ENCODE results near the gene UBE2I. TPM values are rescaled to one million over a fixed set of nuclear protein-coding genes. Genes with fewer than 3 reads are reported as not detected.

The UBE2I gene
- total and polyA plus RNA-seq, 2 donors (not counting 1 experiment from before 2014, with no cell fraction given) = 152 to 265 TPM

DNA sequence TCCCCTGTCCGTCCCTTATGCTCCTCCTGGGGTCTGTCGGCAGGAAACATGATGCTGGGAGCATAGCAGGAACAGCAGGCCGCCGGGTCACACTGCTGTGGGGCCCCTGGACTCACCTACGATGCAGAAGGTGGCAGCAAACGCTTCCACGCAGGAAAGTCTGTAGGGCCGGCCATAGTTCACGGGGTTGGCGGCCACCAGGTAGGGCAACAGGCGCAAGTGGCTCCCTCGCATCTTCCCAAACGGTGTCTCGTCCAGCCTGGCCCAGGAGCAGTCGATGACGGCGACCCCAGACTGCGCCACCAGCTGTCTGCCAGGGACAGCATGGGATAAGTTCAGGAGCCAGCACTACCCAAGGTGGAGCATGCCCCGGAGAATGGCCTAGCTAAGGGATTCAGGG, 41.3 kb downstream of the UBE2I start:
- H3K4me1 Mint-ChIP-seq = peaks cover 40% of the 10 kb centered on the region
- Histone ChIP-seq H3K4me2 (replicated peaks; ENCODE audit: low read depth, low read length, poor library complexity, severe bottlenecking) (peak overlapping the region; percentile 97), H2AFZ (ENCODE audit: insufficient read depth, low read depth, low read length, poor library complexity, severe bottlenecking) (peak overlapping the region; percentile 81), H3K27ac (ENCODE audit: low read length in 2 of 2) (no peak overlapping the region), H3K36me3 (replicated peaks in 1 of 2; ENCODE audit: control extremely low read depth in 1 of 2, control insufficient read depth in 1 of 2, extremely low read depth in 1 of 2, insufficient read depth in 2 of 2, low read length in 1 of 2) (peaks cover 0 to 27% of the 10 kb centered on the region in 2 experiments), H4K20me1 (ENCODE audit: control insufficient read depth, insufficient read depth, low read length, poor library complexity, severe bottlenecking) (peaks cover 49% of the 10 kb centered on the region), H3K79me2 (ENCODE audit: control insufficient read depth, insufficient read depth, low read length) (peaks cover 52% of the 10 kb centered on the region), H3K4me3 (ENCODE audit: control extremely low read depth in 1 of 5, extremely low read depth in 1 of 5, insufficient read depth in 1 of 5, low read depth in 2 of 5, low read length in 4 of 5) (peak overlapping the region; percentile 48 to 84 (median 76)), H3K4me1 (ENCODE audit: control insufficient read depth in 2 of 2, insufficient read depth in 2 of 2, low read length in 2 of 2) (peaks cover 17 to 21% of the 10 kb centered on the region in 2 donors), H3K9me3 (ENCODE audit: control extremely low read depth in 1 of 3, control insufficient read depth in 2 of 3, insufficient read depth in 1 of 3, low read length in 2 of 3) (no peaks in the 10 kb centered on the region), H3K9ac (ENCODE audit: low read length) (peak overlapping the region; percentile 76), H3K27me3 (replicated peaks in 1 of 4; ENCODE audit: control extremely low read depth in 1 of 4, control insufficient read depth in 3 of 4, insufficient read depth in 4 of 4, low read length in 3 of 4) (no peaks in the 10 kb centered on the region)
- TF ChIP-seq EZH2 (IDR thresholded peaks at IDR 0.05; ENCODE audit: borderline replicate concordance, insufficient read depth, low read depth, low read length, poor library complexity, severe bottlenecking) (no peak), CTCF (IDR thresholded peaks at IDR 0.05) (no peak)
- peak overlapping the region; percentile 86 for H3K4me3 Mint-ChIP-seq
- no peaks in the 10 kb centered on the region for H3K9me3 Mint-ChIP-seq (ENCODE audit: insufficient read depth)
- no peaks in the 10 kb centered on the region for H3K27me3 Mint-ChIP-seq
- DNase-seq (peak; percentile 28), ATAC-seq (ENCODE audit: low read depth) (no peak)
- CTCF ChIA-PET = interaction anchor here (1.0 to 1.3 kb wide), 2 partner anchors 13 to 20 kb away, joined by 3 to 5 read pairs; no protein-coding TSS in a partner anchor
- POLR2A ChIA-PET = interaction anchor here (0.9 kb wide), 1 partner anchor 8 kb away, joined by 3 read pairs; no protein-coding TSS in a partner anchor
- 93% methylated on average over 19 of the region's 19 CpGs for WGBS (ENCODE audit: insufficient coverage)
- intact Hi-C loops (cut with micrococcal nuclease) = loop anchor here (1.0 to 10.0 kb wide), 2 partner anchors 7 to 54 kb away; no protein-coding TSS in a partner anchor
- H3K27ac Mint-ChIP-seq = peak overlapping the region; percentile 88

DNA sequence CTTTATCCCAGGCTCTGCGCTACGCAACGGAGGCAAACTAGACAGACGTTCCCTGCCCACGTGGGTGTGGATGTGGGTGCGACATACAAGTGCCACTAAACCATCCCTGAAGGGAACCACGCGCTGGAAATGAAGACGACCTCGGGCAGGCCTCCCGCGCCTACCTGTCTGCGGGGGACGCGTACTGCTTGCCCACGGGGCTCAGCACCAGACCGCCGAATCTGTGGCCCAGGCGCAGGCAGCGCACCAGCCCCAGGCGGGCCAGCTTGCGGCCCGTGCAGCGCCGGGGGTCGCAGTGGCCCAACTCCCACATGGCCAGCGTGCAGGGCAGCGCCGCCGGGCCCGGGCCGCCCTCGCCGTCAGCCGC, 41.8 kb downstream of the UBE2I start:
- Histone ChIP-seq H3K4me2 (replicated peaks; ENCODE audit: low read depth, low read length, poor library complexity, severe bottlenecking) (peak overlapping the region; percentile 97), H2AFZ (ENCODE audit: insufficient read depth, low read depth, low read length, poor library complexity, severe bottlenecking) (peak overlapping the region; percentile 81), H3K27me3 (replicated peaks in 1 of 4; ENCODE audit: control extremely low read depth in 1 of 4, control insufficient read depth in 3 of 4, insufficient read depth in 4 of 4, low read length in 3 of 4) (no peaks in the 10 kb centered on the region), H3K4me3 (ENCODE audit: control extremely low read depth in 1 of 5, extremely low read depth in 1 of 5, insufficient read depth in 1 of 5, low read depth in 2 of 5, low read length in 4 of 5) (peak overlapping the region; percentile 48 to 84 (median 76)), H3K79me2 (ENCODE audit: control insufficient read depth, insufficient read depth, low read length) (peaks cover 57% of the 10 kb centered on the region), H3K9me3 (ENCODE audit: control extremely low read depth in 1 of 3, control insufficient read depth in 2 of 3, insufficient read depth in 1 of 3, low read length in 2 of 3) (no peaks in the 10 kb centered on the region), H3K9ac (ENCODE audit: low read length) (peak overlapping the region; percentile 76), H4K20me1 (ENCODE audit: control insufficient read depth, insufficient read depth, low read length, poor library complexity, severe bottlenecking) (peaks cover 54% of the 10 kb centered on the region), H3K27ac (ENCODE audit: low read length in 2 of 2) (peak overlapping the region in 1 of 2 donors; percentile 77), H3K36me3 (replicated peaks in 1 of 2; ENCODE audit: control extremely low read depth in 1 of 2, control insufficient read depth in 1 of 2, extremely low read depth in 1 of 2, insufficient read depth in 2 of 2, low read length in 1 of 2) (peaks cover 0 to 27% of the 10 kb centered on the region in 2 experiments), H3K4me1 (ENCODE audit: control insufficient read depth in 2 of 2, insufficient read depth in 2 of 2, low read length in 2 of 2) (peaks cover 17 to 21% of the 10 kb centered on the region in 2 donors)
- no peak for DNase-seq
- TF ChIP-seq CTCF (IDR thresholded peaks at IDR 0.05) (no peak), EZH2 (IDR thresholded peaks at IDR 0.05; ENCODE audit: borderline replicate concordance, insufficient read depth, low read depth, low read length, poor library complexity, severe bottlenecking) (no peak)
- Mint-ChIP-seq H3K4me1 (peaks cover 40% of the 10 kb centered on the region), H3K9me3 (ENCODE audit: insufficient read depth) (no peaks in the 10 kb centered on the region), H3K4me3 (peak overlapping the region; percentile 86), H3K27ac (peak overlapping the region; percentile 88), H3K27me3 (no peaks in the 10 kb centered on the region)
- POLR2A ChIA-PET = interaction anchor here (0.9 kb wide), 1 partner anchor 9 kb away, joined by 3 read pairs; no protein-coding TSS in a partner anchor
- ATAC-seq (ENCODE audit: low read depth) = peak; percentile 5
- 1% methylated on average over 31 of the region's 35 CpGs for WGBS (ENCODE audit: insufficient coverage)
- intact Hi-C loops (cut with micrococcal nuclease) = loop anchor here (1.0 to 10.0 kb wide), 2 partner anchors 8 to 54 kb away; no protein-coding TSS in a partner anchor
- CTCF ChIA-PET = interaction anchor here (1.0 to 1.3 kb wide), 2 partner anchors 13 to 20 kb away, joined by 3 to 5 read pairs; no protein-coding TSS in a partner anchor

All from B cell (primary cell).